Glutamatergic neuron (in vitro differentiated cells): Measurements from ENCODE around the gene SVIL. TPM values are rescaled to one million over a fixed set of nuclear protein-coding genes. Genes with fewer than 3 reads are reported as not detected.
"Not testable (repeated sequence)": the region's sequence is repeated elsewhere in the genome, so short reads cannot be mapped to it uniquely, and the experiment has no call there.

Source experiments
- DNase-seq: peaks from one replicate; pipeline ENCODE4 v3.0.0; 2022
- H3K27ac Mint-ChIP-seq: one replicate; pipeline ENCODE4 v1.8.0; 2020; ENCODE audit warnings: mild to moderate bottlenecking, mixed read lengths, inconsistent platforms; ENCODE audit not compliant: unreplicated experiment
- H3K27me3 Mint-ChIP-seq: one replicate; pipeline ENCODE4 v1.8.0; 2020; ENCODE audit warnings: mild to moderate bottlenecking, moderate library complexity, mixed read lengths, inconsistent platforms; ENCODE audit not compliant: unreplicated experiment
- H3K36me3 Mint-ChIP-seq: one replicate; pipeline ENCODE4 v1.8.0; 2020; ENCODE audit warnings: mild to moderate bottlenecking, mixed read lengths, inconsistent platforms; ENCODE audit not compliant: unreplicated experiment
- H3K4me1 Mint-ChIP-seq: one replicate; pipeline ENCODE4 v1.8.0; 2020; ENCODE audit warnings: mild to moderate bottlenecking, low read depth, mixed read lengths, inconsistent platforms; ENCODE audit not compliant: unreplicated experiment
- H3K4me3 Mint-ChIP-seq: one replicate; pipeline ENCODE4 v1.8.0; 2020; ENCODE audit warnings: mild to moderate bottlenecking, mixed read lengths, inconsistent platforms; ENCODE audit not compliant: unreplicated experiment
- H3K9me3 Mint-ChIP-seq: one replicate; pipeline ENCODE4 v1.8.0; 2020; ENCODE audit warnings: mild to moderate bottlenecking, moderate library complexity, mixed read lengths, inconsistent platforms; ENCODE audit not compliant: unreplicated experiment
- total RNA-seq: library from RNA; stranded (reverse); fragmentation: NEBNext Ultra II Directional; extraction: Animal tissue kit (Norgen Biotek cat#: 25700); gene quantifications from one replicate; pipeline ENCODE4 v1.2.1, GENCODE V29; 2021; ENCODE audit not compliant: unreplicated experiment
- TF ChIP-seq, protein P1 (sequence below): fragments of 200-600 bp; sonication (generic); IDR thresholded peaks from one replicate; pipeline ENCODE4 v1.5.0; 2021; ENCODE audit not compliant: partially characterized antibody, unreplicated experiment

The SVIL gene
- total RNA-seq, 1 donor from 2014 or later: 117 TPM

DNA sequence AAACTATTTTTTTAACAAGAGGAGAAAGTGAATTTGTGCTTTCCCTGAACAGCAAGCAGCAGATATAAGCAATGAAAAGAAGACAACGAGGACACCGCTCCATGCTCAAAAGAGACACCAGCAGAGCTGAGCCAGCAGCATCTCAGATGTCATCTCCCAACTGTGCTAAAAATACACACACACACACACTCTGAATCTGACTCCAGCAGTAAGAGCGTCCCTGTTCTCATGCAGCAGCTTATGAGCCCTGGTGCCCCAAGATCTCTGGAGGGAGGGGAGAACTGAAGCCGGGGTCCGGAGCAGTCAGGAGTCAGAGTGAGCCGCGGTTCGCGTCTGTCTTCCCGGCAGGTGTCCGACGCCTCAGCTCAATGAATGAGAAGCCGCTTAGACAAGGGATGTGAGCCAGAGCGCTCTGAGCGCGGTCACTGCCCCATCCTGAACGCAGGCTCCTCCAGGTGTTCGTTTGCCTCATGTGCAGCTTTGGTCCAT lies 49.2 kb downstream of the SVIL start:
- H3K4me1 Mint-ChIP-seq: peaks cover 50% of the 10 kb centered on the region
- no peaks in the 10 kb centered on the region for H3K36me3 Mint-ChIP-seq
- H3K27ac Mint-ChIP-seq: peak overlapping the region; percentile 93
- H3K27me3 Mint-ChIP-seq: peaks cover 5% of the 10 kb centered on the region
- peak; percentile 65 for DNase-seq
- peaks cover 8% of the 10 kb centered on the region for H3K9me3 Mint-ChIP-seq
- peak overlapping the region; percentile 27 for H3K4me3 Mint-ChIP-seq
- TF ChIP-seq, protein P1, sequence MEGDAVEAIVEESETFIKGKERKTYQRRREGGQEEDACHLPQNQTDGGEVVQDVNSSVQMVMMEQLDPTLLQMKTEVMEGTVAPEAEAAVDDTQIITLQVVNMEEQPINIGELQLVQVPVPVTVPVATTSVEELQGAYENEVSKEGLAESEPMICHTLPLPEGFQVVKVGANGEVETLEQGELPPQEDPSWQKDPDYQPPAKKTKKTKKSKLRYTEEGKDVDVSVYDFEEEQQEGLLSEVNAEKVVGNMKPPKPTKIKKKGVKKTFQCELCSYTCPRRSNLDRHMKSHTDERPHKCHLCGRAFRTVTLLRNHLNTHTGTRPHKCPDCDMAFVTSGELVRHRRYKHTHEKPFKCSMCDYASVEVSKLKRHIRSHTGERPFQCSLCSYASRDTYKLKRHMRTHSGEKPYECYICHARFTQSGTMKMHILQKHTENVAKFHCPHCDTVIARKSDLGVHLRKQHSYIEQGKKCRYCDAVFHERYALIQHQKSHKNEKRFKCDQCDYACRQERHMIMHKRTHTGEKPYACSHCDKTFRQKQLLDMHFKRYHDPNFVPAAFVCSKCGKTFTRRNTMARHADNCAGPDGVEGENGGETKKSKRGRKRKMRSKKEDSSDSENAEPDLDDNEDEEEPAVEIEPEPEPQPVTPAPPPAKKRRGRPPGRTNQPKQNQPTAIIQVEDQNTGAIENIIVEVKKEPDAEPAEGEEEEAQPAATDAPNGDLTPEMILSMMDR: no peak

DNA sequence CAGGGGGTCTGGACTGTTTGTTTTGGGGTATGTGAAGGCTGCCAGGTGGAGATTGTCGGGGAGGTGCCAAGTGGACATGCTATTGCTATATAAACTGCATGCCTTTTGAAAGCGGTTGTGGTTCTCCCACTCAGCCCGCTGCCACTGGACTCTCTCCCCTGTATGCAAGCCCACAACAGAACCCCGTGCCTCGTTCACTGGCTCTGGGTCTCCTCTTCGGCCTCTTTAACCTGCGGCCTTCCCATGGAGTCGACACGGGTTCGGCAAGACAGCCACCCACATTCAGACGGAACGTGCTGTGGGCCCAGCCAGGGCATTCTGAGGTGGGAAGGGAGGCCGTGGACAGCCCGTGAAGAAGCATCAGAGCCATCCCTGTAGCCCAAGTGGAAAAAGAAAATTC lies 50.3 kb downstream of the SVIL start:
- no peaks in the 10 kb centered on the region for H3K36me3 Mint-ChIP-seq
- peaks cover 8% of the 10 kb centered on the region for H3K9me3 Mint-ChIP-seq
- no peak overlapping the region for H3K4me3 Mint-ChIP-seq
- no peak for DNase-seq
- H3K27me3 Mint-ChIP-seq: peaks cover 3% of the 10 kb centered on the region
- TF ChIP-seq, protein P1: no peak
- no peak overlapping the region for H3K27ac Mint-ChIP-seq
- peaks cover 45% of the 10 kb centered on the region for H3K4me1 Mint-ChIP-seq

DNA sequence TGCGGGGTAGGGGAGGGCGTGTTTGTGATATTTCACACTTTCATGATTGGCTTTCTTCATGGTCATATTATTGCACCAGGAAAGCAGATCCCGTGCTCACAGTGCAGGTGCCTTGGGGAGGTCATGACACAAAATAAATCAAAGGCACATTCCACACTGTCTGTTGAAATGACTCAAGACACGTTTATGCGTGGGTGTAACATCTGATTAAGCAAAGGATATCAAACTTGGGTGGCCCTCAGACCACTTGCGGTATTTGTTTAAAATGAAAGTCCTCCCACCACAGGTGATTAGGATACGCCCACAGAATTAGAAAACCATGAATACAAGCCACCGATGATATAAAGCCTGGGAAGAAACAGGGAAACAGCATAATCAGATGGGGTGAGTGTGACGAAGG lies 51.1 kb downstream of the SVIL start:
- Mint-ChIP-seq H3K4me3 (no peak overlapping the region), H3K9me3 (peaks cover 11% of the 10 kb centered on the region), H3K36me3 (no peaks in the 10 kb centered on the region), H3K27ac (peak overlapping the region; percentile 49), H3K4me1 (peaks cover 41% of the 10 kb centered on the region), H3K27me3 (peaks cover 3% of the 10 kb centered on the region)
- no peak for DNase-seq
- TF ChIP-seq, protein P1: no peak

DNA sequence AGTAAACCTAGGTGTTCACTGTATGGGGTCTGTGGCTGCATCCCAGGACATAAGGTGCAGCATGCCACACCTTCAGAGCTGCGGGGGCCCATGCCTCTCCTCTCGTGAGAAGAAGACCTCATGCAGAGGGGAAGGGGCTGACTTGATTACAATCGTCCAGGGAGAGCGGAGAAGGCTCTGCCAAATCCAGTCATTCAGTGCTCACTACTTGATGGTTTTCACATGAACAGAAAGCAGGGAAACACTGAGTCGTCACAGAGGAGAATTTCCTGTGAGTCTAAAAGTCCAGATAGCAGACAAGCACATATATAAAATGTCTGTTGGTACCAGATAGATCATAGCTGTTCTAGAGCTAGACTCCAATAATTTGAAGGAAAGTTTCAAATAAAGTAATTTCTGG lies 52.0 kb downstream of the SVIL start:
- not testable (repeated sequence) for H3K36me3 Mint-ChIP-seq, DNase-seq, H3K27me3 Mint-ChIP-seq, H3K4me3 Mint-ChIP-seq, H3K27ac Mint-ChIP-seq
- H3K9me3 Mint-ChIP-seq: peaks cover 11% of the 10 kb centered on the region
- H3K4me1 Mint-ChIP-seq: peaks cover 33% of the 10 kb centered on the region

DNA sequence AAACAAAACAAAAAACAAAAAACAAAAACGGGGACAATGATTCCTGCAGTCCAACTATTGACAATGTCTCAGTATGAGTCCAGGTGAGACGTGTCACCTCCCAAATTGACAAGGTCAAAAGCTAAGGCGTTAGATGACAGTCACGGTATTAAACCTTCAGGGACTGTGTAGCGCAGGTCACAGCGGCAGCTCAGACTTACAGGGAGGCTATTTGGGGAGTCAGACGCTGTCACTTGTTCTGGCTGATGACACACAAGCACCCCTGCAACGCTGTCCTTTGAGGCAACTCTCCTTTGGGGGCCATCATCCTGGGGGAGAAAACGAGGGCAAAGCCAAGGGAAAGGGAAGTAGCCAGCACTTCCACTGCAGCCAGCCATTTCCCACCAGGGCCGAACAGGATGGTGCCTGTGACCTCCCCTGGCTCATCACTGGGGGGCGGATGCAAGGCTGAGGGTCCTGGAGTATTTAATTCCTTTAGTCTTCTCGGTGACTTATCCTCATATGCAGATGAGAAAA lies 55.3 kb downstream of the SVIL start:
- Mint-ChIP-seq H3K4me1 (peaks cover 9% of the 10 kb centered on the region), H3K4me3 (no peak overlapping the region), H3K36me3 (no peaks in the 10 kb centered on the region), H3K27ac (peak overlapping the region; percentile 17), H3K27me3 (peaks cover 3% of the 10 kb centered on the region), H3K9me3 (peaks cover 5% of the 10 kb centered on the region)
- no peak for DNase-seq
- TF ChIP-seq, protein P1: no peak

DNA sequence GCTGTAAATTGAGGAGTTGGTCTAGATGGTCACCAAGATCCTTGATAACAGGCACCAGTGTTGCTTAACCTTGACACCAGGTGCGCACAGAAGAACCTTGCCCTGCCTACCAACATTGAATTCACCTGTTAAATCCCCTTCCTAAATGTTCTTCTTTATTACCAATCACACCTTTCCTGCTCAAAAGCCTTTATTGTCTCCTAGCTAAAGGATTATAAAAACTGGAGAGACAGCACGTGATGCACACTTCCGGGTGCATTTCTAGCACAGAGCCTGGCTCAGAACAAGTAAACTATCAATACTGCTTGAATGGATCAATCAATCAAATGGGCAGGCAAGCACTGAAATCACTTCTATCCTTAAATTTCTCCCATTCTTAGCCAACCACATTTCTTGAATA lies 56.3 kb downstream of the SVIL start:
- Mint-ChIP-seq H3K36me3 (no peaks in the 10 kb centered on the region), H3K27me3 (peaks cover 5% of the 10 kb centered on the region), H3K9me3 (peaks cover 5% of the 10 kb centered on the region), H3K4me3 (no peak overlapping the region), H3K4me1 (peaks cover 7% of the 10 kb centered on the region), H3K27ac (no peak overlapping the region)
- TF ChIP-seq, protein P1: no peak
- no peak for DNase-seq
